H1 (cell line): ENCODE data around the gene VSNL1. TPM values are rescaled to one million over a fixed set of nuclear protein-coding genes. Genes with fewer than 3 reads are reported as not detected.

Source experiments
- CTCF ChIA-PET: fragments of 300-600 bp; sonication (Branson Sonifier 250); formaldehyde crosslinking; loops from one replicate; lab custom pipeline; 2021; ENCODE audit not compliant: partially characterized antibody; lab: Charles Lee
- POLR2A ChIA-PET: fragments of 300-600 bp; sonication (Branson Sonifier 250); formaldehyde crosslinking; loops from one replicate; lab custom pipeline; 2021; ENCODE audit warnings: inconsistent platforms; ENCODE audit not compliant: partially characterized antibody; lab: Charles Lee
- DNase-seq, 2 experiments: peaks; one replicate each; pipeline versions ENCODE4 v3.0.0 to v3.0.0-alpha.2; 2010 to 2022; ENCODE audit warnings: low spot score in 2 of 2, low read depth in 1 of 2, mixed read lengths in 1 of 2
- FAIRE-seq: peaks from 2 replicates; lab custom pipeline; 2011; peaks lifted over from hg19 to GRCh38; lab: Jason Lieb, UNC
- H2AFZ ChIP-seq: 2 replicates; pipeline ENCODE4 v1.8.1; 2012; ENCODE audit warnings: low read length, inconsistent platforms
- H2AK5ac ChIP-seq: 2 replicates; pipeline ENCODE4 v1.6.1; 2013; ENCODE audit warnings: low read depth, low read length
- H2BK120ac ChIP-seq: replicated peaks from 2 replicates; pipeline ENCODE3; 2013; ENCODE audit warnings: low read depth, low read length, inconsistent platforms
- H2BK12ac ChIP-seq: 2 replicates; pipeline ENCODE4 v1.6.1; 2013; ENCODE audit warnings: low read depth, low read length
- H2BK15ac ChIP-seq: 2 replicates; pipeline ENCODE4 v1.6.1; 2013; ENCODE audit warnings: low read length
- H2BK20ac ChIP-seq: 2 replicates; pipeline ENCODE4 v1.6.1; 2013; ENCODE audit warnings: low read length
- H2BK5ac ChIP-seq: 2 replicates; pipeline ENCODE4 v1.6.1; 2013; ENCODE audit warnings: low read depth, low read length
- H3K14ac ChIP-seq: 2 replicates; pipeline ENCODE4 v1.6.1; 2013; ENCODE audit warnings: inconsistent platforms; ENCODE audit not compliant: insufficient read length
- H3K18ac ChIP-seq: 2 replicates; pipeline ENCODE4 v1.6.1; 2013; ENCODE audit warnings: low read length; ENCODE audit errors: extremely low read depth
- H3K23ac ChIP-seq: 2 replicates; pipeline ENCODE4 v1.6.1; 2013; ENCODE audit warnings: inconsistent platforms; ENCODE audit not compliant: insufficient read length
- H3K23me2 ChIP-seq: 2 replicates; pipeline ENCODE4 v1.6.1; 2013; ENCODE audit warnings: low read depth, low read length
- H3K27ac ChIP-seq: 2 replicates; pipeline ENCODE4 v1.6.1; 2011; ENCODE audit warnings: low read depth, low read length, inconsistent platforms
- H3K27me3 ChIP-seq, 4 experiments: replicated peaks in 1 of 4; 1 replicate in 1 of 4; 2 replicates in 3 of 4; pipeline versions ENCODE4 v1.6.1 to v1.8.1; 2011 to 2013; ENCODE audit warnings: low read length in 3 of 4, mild to moderate bottlenecking in 3 of 4, inconsistent platforms in 2 of 4, mixed read lengths in 2 of 4, moderate library complexity in 1 of 4; ENCODE audit not compliant: control insufficient read depth in 3 of 4, insufficient read depth in 3 of 4; ENCODE audit errors: extremely low read depth in 1 of 4
- H3K36me3 ChIP-seq, 4 experiments: 2 replicates each; pipeline versions ENCODE4 v1.6.1 to v1.8.1; 2011 to 2013; ENCODE audit warnings: mild to moderate bottlenecking in 4 of 4, low read length in 3 of 4, moderate library complexity in 2 of 4, control low read depth in 1 of 4, inconsistent platforms in 1 of 4; ENCODE audit not compliant: insufficient read depth in 4 of 4, control insufficient read depth in 2 of 4
- H3K4ac ChIP-seq: replicated peaks from 2 replicates; pipeline ENCODE3; 2013; ENCODE audit warnings: low read length, low read depth, mixed read lengths, inconsistent platforms; ENCODE audit not compliant: insufficient read length
- H3K4me1 ChIP-seq, 4 experiments: replicated peaks in 1 of 4; 1 replicate in 1 of 4; 2 replicates in 3 of 4; pipeline versions ENCODE4 v1.6.1 to v1.8.1; 2011 to 2013; ENCODE audit warnings: low read length in 3 of 4, inconsistent platforms in 2 of 4, mixed read lengths in 1 of 4; ENCODE audit not compliant: insufficient read depth in 4 of 4, control insufficient read depth in 3 of 4
- H3K4me2 ChIP-seq, 2 experiments: 2 replicates each; pipeline versions ENCODE4 v1.6.1 to v1.8.1; 2011 to 2013; ENCODE audit warnings: low read depth in 2 of 2, low read length in 2 of 2, control low read depth in 1 of 2, inconsistent platforms in 1 of 2, mild to moderate bottlenecking in 1 of 2; ENCODE audit not compliant: insufficient read depth in 1 of 2
- H3K4me3 ChIP-seq, 4 experiments: fragments of 200-600, 300-600 bp in 1 of 4; sonication (generic), shearing (Covaris generic), sonication (Bioruptor Twin) in 1 of 4; 2 replicates each; pipeline versions ENCODE4 v1.5.1 to v1.8.1; 2011 to 2016; ENCODE audit warnings: low read length in 4 of 4, low read depth in 3 of 4, control low read depth in 2 of 4, inconsistent platforms in 2 of 4, mild to moderate bottlenecking in 2 of 4, mixed read lengths in 1 of 4, moderate library complexity in 1 of 4; ENCODE audit not compliant: insufficient read depth in 2 of 4; ENCODE audit errors: extremely low read depth in 1 of 4
- H3K56ac ChIP-seq: replicated peaks from 2 replicates; pipeline ENCODE3; 2013; ENCODE audit warnings: low read depth, mild to moderate bottlenecking, mixed read lengths, low read length, inconsistent platforms; ENCODE audit not compliant: insufficient read length
- H3K79me1 ChIP-seq: 2 replicates; pipeline ENCODE4 v1.6.1; 2013; ENCODE audit warnings: low read depth, low read length, control low read depth
- H3K79me2 ChIP-seq, 2 experiments: 2 replicates each; pipeline versions ENCODE4 v1.6.1 to v1.8.1; 2012 to 2013; ENCODE audit warnings: low read length in 2 of 2, mild to moderate bottlenecking in 2 of 2, inconsistent platforms in 1 of 2; ENCODE audit not compliant: insufficient read depth in 2 of 2, control insufficient read depth in 1 of 2
- H3K9ac ChIP-seq, 4 experiments: replicated peaks in 1 of 4; 1 replicate in 1 of 4; 2 replicates in 3 of 4; pipeline versions ENCODE4 v1.6.1 to v1.8.1; 2011 to 2013; ENCODE audit warnings: low read depth in 3 of 4, low read length in 3 of 4, control low read depth in 2 of 4, mild to moderate bottlenecking in 2 of 4, moderate library complexity in 2 of 4, inconsistent platforms in 1 of 4; ENCODE audit errors: extremely low read depth in 1 of 4
- H3K9me3 ChIP-seq, 2 experiments: 2 replicates each; pipeline versions ENCODE4 v1.6.1 to v1.8.1; 2012 to 2013; ENCODE audit warnings: mild to moderate bottlenecking in 2 of 2, moderate library complexity in 2 of 2, control low read depth in 1 of 2, inconsistent platforms in 1 of 2, low read depth in 1 of 2, low read length in 1 of 2, mixed read lengths in 1 of 2; ENCODE audit not compliant: insufficient read depth in 2 of 2
- H4K20me1 ChIP-seq, 2 experiments: replicated peaks in 1 of 2; 2 replicates each; pipeline versions ENCODE3 to v1.8.1; 2011 to 2013; ENCODE audit warnings: inconsistent platforms in 2 of 2, low read length in 2 of 2, mild to moderate bottlenecking in 1 of 2; ENCODE audit not compliant: insufficient read depth in 2 of 2, control insufficient read depth in 1 of 2
- H4K5ac ChIP-seq: 2 replicates; pipeline ENCODE4 v1.6.1; 2013; ENCODE audit warnings: low read length, low read depth, mixed read lengths, inconsistent platforms; ENCODE audit not compliant: insufficient read length
- H4K8ac ChIP-seq: 2 replicates; pipeline ENCODE4 v1.8.0; 2013; ENCODE audit warnings: mild to moderate bottlenecking, moderate library complexity, low read length, inconsistent platforms; ENCODE audit not compliant: insufficient read depth; ENCODE audit errors: extremely low read depth
- H4K91ac ChIP-seq: replicated peaks from 2 replicates; pipeline ENCODE3; 2013; ENCODE audit warnings: low read length, mixed read lengths, inconsistent platforms; ENCODE audit not compliant: insufficient read length
- ATF2 ChIP-seq: IDR thresholded peaks from 2 replicates; pipeline ENCODE4 v1.6.1; 2012; ENCODE audit warnings: low read length, inconsistent platforms
- BRCA1 ChIP-seq: IDR thresholded peaks from 2 replicates; pipeline ENCODE4 v1.6.1; 2012; ENCODE audit warnings: low read depth, low read length, improper control_type of control experiment
- CREB1 ChIP-seq: IDR thresholded peaks from 2 replicates; pipeline ENCODE4 v1.6.1; 2012; ENCODE audit warnings: inconsistent platforms
- HDAC6 ChIP-seq: IDR thresholded peaks from one replicate; pipeline ENCODE4 v1.7.1; 2012; ENCODE audit warnings: low read depth, mild to moderate bottlenecking, inconsistent platforms, low read length, moderate library complexity
- MAFK ChIP-seq: IDR thresholded peaks from 2 replicates; pipeline ENCODE4 v1.6.1; 2012; ENCODE audit warnings: low read depth, mild to moderate bottlenecking, improper control_type of control experiment, low read length
- MAX ChIP-seq: IDR thresholded peaks from 2 replicates; pipeline ENCODE4 v1.6.1; 2012; ENCODE audit warnings: inconsistent platforms
- RNF2 ChIP-seq: fragments of 200-900, 300-1000 bp; sonication (generic); IDR thresholded peaks from 2 replicates; pipeline ENCODE4 v1.7.1; 2016; ENCODE audit warnings: borderline replicate concordance, low read depth, mild to moderate bottlenecking, antibody characterized with exemption, low read length; ENCODE audit not compliant: poor library complexity, severe bottlenecking; ENCODE audit errors: missing control alignments
- SAP30 ChIP-seq: fragments of 300-600 bp; sonication (generic); IDR thresholded peaks from 2 replicates; pipeline ENCODE4 v1.7.1; 2012; ENCODE audit warnings: low read length, moderate library complexity, mild to moderate bottlenecking, inconsistent platforms; ENCODE audit not compliant: insufficient read depth, insufficient replicate concordance
- SIX5 ChIP-seq: IDR thresholded peaks from 2 replicates; pipeline ENCODE4 v1.6.1; 2011; ENCODE audit warnings: mild to moderate bottlenecking, low read depth, low read length
- SP1 ChIP-seq: IDR thresholded peaks from 2 replicates; pipeline ENCODE4 v1.6.1; 2011; ENCODE audit warnings: low read depth, low read length
- TBP ChIP-seq: IDR thresholded peaks from 2 replicates; pipeline ENCODE4 v1.6.1; 2011; ENCODE audit warnings: low read depth, low read length, improper control_type of control experiment
- YY1 ChIP-seq: IDR thresholded peaks from 2 replicates; pipeline ENCODE4 v1.6.1; 2011; ENCODE audit warnings: low read depth, mild to moderate bottlenecking, low read length
- WGBS, 2 experiments: shearing (Covaris generic) in 1 of 2; methylation state at CpG; one replicate each; pipeline versions ENCODE4 v1.1.6 to v1.1.7; 2013 to 2015; ENCODE audit warnings: low lambda C conversion rate in 2 of 2, mixed read lengths in 2 of 2, inconsistent platforms in 1 of 2, low coverage in 1 of 2, missing lambda C conversion rate in 1 of 2; ENCODE audit not compliant: insufficient replicate concordance in 2 of 2, insufficient coverage in 1 of 2, insufficient read length in 1 of 2; ENCODE audit errors: extremely low coverage in 1 of 2, missing lambda C conversion rate in 1 of 2; 5-methylcytosine and 5-hydroxymethylcytosine counted together
- polyA plus RNA-seq, 7 experiments: library from polyadenylated mRNA; depleted of rRNA in 3 of 7; stranded (reverse) in 5 of 7; unstranded in 2 of 7; fragments of >200 nt in 5 of 7; fragments of 200-250 nt in 2 of 7; gene quantifications; 1 replicate in 5 of 7; 2 replicates in 1 of 7; 4 replicates in 1 of 7; pipeline versions ENCODE4 v1.2.1 to v1.2.3, GENCODE V29; 2011 to 2013; ENCODE audit warnings: missing spikeins in 2 of 7, mixed read lengths in 2 of 7
- total RNA-seq: library from RNA; stranded (reverse); fragmentation: NEBNext Ultra II Directional; extraction: Animal tissue kit (Norgen Biotek cat#: 25700); gene quantifications from 2 replicates; pipeline ENCODE4 v1.2.1, GENCODE V29; 2021

The VSNL1 gene
- total and polyA plus RNA-seq, 2 of the 8 experiments (the other 6 are each of a cell fraction or from before 2014, with no cell fraction given): 49.4 to 108 TPM

- no peak overlapping the region for H3K23ac ChIP-seq
- no peaks in the 10 kb centered on the region for H3K23me2 ChIP-seq
- no peak for DNase-seq
- H3K56ac ChIP-seq: no peak overlapping the region
- no peak overlapping the region for H3K18ac ChIP-seq
- H4K8ac ChIP-seq: no peak overlapping the region
- no peak overlapping the region for H4K5ac ChIP-seq
- H2BK15ac ChIP-seq: no peak overlapping the region
- H3K4me2 ChIP-seq: no peak overlapping the region
- H3K27ac ChIP-seq: no peak overlapping the region
- no peak overlapping the region for H2AFZ ChIP-seq
- FAIRE-seq: no peak
- no peak overlapping the region for H2BK12ac ChIP-seq
- peaks cover 2% of the 10 kb centered on the region; the same call in 1 of the 2 replicates for H3K79me1 ChIP-seq
- H3K4ac ChIP-seq: no peak overlapping the region
- no peaks in the 10 kb centered on the region for H3K27me3 ChIP-seq
- no peaks in the 10 kb centered on the region for H3K9me3 ChIP-seq
- ChIA-PET CTCF (interaction anchor here (0.7 to 3.6 kb wide), 3 partner anchors 9 to 56 kb away, joined by 3 to 16 read pairs (median 3); no protein-coding TSS in a partner anchor), POLR2A (no interaction called here)
- H2AK5ac ChIP-seq: no peak overlapping the region
- WGBS, 2 experiments: 91% methylated on average over 2 of the region's 2 CpGs; no CpG with 5 or more reads in 1 of the 2 experiments
- H2BK120ac ChIP-seq: no peak overlapping the region
- no peak overlapping the region for H3K14ac ChIP-seq
- no peaks in the 10 kb centered on the region for H3K79me2 ChIP-seq
- no peak overlapping the region for H2BK20ac ChIP-seq
- no peak overlapping the region for H4K91ac ChIP-seq
- H3K4me3 ChIP-seq: no peak overlapping the region
- H2BK5ac ChIP-seq: no peak overlapping the region
- no peak overlapping the region for H3K9ac ChIP-seq
- H3K4me1 ChIP-seq: peaks cover 3 to 10% (median 5%) of the 10 kb centered on the region in 4 experiments; a peak in 4 of 7 replicates
- peaks cover 0 to 6% (median 1%) of the 10 kb centered on the region in 4 experiments; a peak in 3 of 8 replicates for H3K36me3 ChIP-seq
- H4K20me1 ChIP-seq: no peaks in the 10 kb centered on the region
- TF ChIP-seq ATF2 (no peak), SP1 (no peak), CREB1 (no peak), TBP (no peak), RNF2 (no peak), SIX5 (no peak), MAFK (no peak), HDAC6 (no peak), BRCA1 (no peak), SAP30 (no peak), YY1 (no peak), MAX (no peak)
These were observed 66.4 kb downstream of the VSNL1 start for GRCh38 chr2:17606851-17607250.
